Gastrocnemius medialis (tissue), 4 donors: ENCODE results near the gene FFAR4.

Experiments used
- CTCF ChIP-seq, 5 experiments: fragments of 450-650 bp in 3 of 5; fragments of 200-600 bp in 2 of 5; sonication (generic) in 2 of 5; IDR thresholded peaks in 4 of 5; conservative IDR thresholded peaks in 1 of 5; 1 replicate in 4 of 5; 2 replicates in 1 of 5; pipeline ENCODE4 v1.5.1; 2016 to 2019; ENCODE audit warnings: antibody characterized with exemption in 5 of 5, mild to moderate bottlenecking in 3 of 5, moderate library complexity in 3 of 5
- POLR2A ChIP-seq, 2 donors: fragments of 450-650 bp; IDR thresholded peaks; one replicate each; pipeline ENCODE4 v1.6.1; 2017; ENCODE audit warnings: antibody characterized with exemption in 2 of 2, mild to moderate bottlenecking in 2 of 2, moderate library complexity in 2 of 2

- TF ChIP-seq POLR2A (IDR thresholded peaks at IDR 0.05) (no peak), CTCF (IDR thresholded peaks at IDR 0.05 in 4 of 5, conservative IDR thresholded peaks at IDR 0.05 in 1 of 5) (no peak)
Measured at GRCh38 chr10:93608421-93608820, 42.0 kb downstream of the FFAR4 start.
